Suprapubic skin (tissue), 3 donors: ENCODE measurements around the gene SATB1.

Experiments
- CTCF ChIP-seq, 2 donors: fragments of 200-600 bp in 1 of 2; fragments of 450-650 bp in 1 of 2; sonication (generic) in 1 of 2; IDR thresholded peaks; one replicate each; pipeline ENCODE4 v1.5.1; 2016 to 2019; ENCODE audit warnings: antibody characterized with exemption in 2 of 2, mild to moderate bottlenecking in 1 of 2, moderate library complexity in 1 of 2
- POLR2AphosphoS5 ChIP-seq, 3 donors: sonication (generic); formaldehyde crosslinking; IDR thresholded peaks; one replicate each; pipeline ENCODE4 v1.6.1; 2017; ENCODE audit warnings: antibody characterized with exemption in 3 of 3

DNA sequence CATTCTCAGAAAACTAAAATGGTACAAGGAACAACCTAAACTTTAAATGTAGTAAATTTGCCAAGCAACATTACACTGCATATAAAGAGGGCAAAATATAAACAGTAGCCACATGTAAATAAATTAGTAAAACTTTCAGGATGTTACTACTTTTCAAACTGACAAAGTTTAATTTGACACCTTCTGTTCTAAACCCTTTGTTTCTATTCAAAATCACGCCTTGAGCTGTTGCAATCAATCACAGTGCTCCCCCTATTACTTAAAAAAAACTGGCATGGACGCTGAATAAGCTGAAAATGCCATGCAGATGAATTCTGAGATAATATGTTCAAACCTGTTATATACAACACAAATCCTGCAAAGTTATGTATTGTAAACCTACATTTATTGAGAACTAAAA is 69.3 kb downstream of the SATB1 start:
- TF ChIP-seq POLR2AphosphoS5 (IDR thresholded peaks at IDR 0.05) (no peak), CTCF (IDR thresholded peaks at IDR 0.05) (no peak)
